ENCODE measurements around the gene GPR22. TPM values are rescaled to one million over a fixed set of nuclear protein-coding genes. Genes with fewer than 3 reads are reported as not detected.

Gene GPR22
- total RNA-seq, 1 experiment from 2014 or later, result not detected

DNA sequence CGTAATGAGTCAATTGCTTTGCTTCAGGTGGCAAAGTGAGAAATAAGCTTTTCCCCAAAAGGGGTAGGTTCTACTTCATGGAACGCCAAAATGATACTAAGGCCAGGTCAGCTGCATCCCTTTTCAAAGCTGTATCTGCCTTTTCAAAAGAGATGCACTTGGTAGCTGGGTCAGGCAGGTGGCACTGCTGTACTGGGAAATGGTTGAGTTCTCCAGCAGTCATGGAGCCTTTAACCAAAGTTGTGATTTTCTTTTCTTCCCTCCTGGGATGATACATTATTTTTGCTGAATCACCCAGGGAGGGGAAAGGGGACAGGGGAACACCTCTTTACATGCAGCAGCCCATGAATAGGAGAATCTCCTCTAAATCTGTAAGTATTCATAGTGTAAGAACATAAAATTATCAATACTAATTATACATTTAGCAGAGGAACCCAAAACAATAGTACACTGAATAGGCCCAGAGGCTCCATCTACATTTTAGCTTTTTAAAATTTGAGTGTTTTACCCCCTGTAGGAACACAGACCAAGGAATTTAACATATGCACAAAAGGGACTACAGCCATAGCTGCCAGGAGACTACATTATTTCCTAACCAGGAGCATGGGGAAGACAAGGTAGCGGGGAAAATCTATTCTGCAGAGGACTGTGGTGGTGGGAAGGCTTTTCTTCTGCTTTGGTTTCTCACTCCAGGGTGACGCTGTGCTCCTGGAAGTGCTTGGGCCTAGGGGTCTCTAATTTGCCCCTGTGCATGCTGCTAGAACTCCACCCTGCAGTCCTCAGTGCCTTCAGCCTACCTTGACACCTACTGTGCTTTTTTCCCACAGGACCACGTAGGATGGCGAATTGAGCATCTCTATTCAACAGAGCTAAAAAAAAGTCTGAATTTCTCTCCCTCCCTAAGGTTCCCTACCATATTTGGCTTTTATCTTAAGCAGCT lies 6.4 kb upstream of the GPR22 start:
- Histone ChIP-seq H3K27ac (no peak overlapping the region), H3K4me1 (no peaks in the 10 kb centered on the region), H3K27me3 (no peaks in the 10 kb centered on the region), H3K9me3 (replicated peaks) (no peaks in the 10 kb centered on the region), H3K36me3 (no peaks in the 10 kb centered on the region), H3K4me3 (no peak overlapping the region)
- peak; percentile 54 to 80 for DNase-seq

DNA sequence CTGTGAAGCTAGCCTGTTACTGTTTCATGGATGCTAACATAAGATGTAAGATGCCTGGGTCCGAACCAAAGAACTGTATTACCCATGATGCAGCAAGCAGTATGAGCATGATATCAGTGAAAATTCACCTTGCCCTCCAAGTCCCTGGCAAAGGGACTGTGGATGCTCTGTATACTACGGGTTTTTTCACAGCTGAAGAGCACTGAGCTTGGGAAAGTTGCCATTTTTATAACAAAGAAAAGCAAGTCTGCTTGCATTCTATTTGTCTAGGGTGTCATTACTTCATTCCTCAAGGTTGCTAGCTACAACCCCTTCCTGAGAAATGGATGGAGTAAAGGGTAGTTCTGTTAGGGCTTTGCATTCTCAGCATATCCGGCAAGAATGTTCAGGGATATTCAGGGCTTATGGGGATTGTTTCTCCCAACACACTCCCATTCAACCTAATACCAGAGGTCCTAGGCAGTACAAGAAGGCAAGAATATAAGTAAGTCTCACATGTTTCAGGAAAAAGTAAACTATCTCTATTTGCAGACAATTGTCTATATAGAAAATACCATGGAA lies 5.1 kb upstream of the GPR22 start:
- no peaks in the 10 kb centered on the region for H3K9me3 ChIP-seq (replicated peaks)
- H3K27ac ChIP-seq, result no peak overlapping the region
- DNase-seq, result no peak
- H3K27me3 ChIP-seq, result no peaks in the 10 kb centered on the region
- no peaks in the 10 kb centered on the region for H3K36me3 ChIP-seq
- H3K4me1 ChIP-seq, result no peaks in the 10 kb centered on the region
- no peak overlapping the region for H3K4me3 ChIP-seq

DNA sequence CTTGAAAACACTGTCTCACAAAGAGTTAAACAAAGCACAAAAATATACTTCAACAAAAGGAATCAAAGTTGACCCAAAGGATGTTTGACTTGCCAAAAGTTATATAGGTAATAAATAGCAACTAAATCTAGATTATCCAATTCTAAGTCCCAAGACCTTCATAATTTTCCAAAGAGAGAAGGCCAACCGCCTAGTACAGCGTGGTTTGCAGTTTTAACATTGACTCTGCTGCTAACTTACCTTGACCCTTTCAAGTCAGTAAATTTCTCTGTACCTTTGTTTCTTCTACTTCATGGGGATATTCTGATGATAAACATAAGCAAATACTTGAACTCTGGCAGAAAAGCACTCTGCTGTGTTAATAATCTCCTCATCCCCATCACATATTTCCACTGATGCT lies 1.9 kb upstream of the GPR22 start:
- no peaks in the 10 kb centered on the region for H3K27me3 ChIP-seq
- no peak overlapping the region for H3K27ac ChIP-seq
- no peaks in the 10 kb centered on the region for H3K4me1 ChIP-seq
- no peaks in the 10 kb centered on the region for H3K36me3 ChIP-seq
- no peak overlapping the region for H3K4me3 ChIP-seq
- H3K9me3 ChIP-seq (replicated peaks), result no peaks in the 10 kb centered on the region
- DNase-seq, result no peak

DNA sequence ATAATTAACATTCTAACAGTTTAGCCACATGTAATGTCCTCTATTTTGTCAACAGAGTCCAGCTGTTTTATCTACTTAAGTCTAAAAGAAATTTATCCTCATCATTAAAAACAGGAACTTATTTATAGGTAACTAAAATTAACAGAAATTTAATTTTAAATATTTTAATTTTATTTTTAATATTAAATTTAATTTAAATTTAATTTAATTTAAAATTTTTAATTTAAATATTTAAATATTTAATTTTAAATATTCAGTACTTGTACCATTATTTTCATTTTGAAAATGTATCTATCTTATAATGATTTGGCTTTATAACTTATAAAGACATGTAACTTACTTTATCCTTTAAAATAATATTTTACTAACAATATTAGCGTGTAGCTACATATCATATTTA lies 1.0 kb upstream of the GPR22 start:
- Histone ChIP-seq H3K27ac (no peak overlapping the region), H3K27me3 (no peaks in the 10 kb centered on the region), H3K36me3 (no peaks in the 10 kb centered on the region), H3K4me3 (no peak overlapping the region), H3K4me1 (no peaks in the 10 kb centered on the region), H3K9me3 (replicated peaks) (no peaks in the 10 kb centered on the region)
- no peak for DNase-seq

DNA sequence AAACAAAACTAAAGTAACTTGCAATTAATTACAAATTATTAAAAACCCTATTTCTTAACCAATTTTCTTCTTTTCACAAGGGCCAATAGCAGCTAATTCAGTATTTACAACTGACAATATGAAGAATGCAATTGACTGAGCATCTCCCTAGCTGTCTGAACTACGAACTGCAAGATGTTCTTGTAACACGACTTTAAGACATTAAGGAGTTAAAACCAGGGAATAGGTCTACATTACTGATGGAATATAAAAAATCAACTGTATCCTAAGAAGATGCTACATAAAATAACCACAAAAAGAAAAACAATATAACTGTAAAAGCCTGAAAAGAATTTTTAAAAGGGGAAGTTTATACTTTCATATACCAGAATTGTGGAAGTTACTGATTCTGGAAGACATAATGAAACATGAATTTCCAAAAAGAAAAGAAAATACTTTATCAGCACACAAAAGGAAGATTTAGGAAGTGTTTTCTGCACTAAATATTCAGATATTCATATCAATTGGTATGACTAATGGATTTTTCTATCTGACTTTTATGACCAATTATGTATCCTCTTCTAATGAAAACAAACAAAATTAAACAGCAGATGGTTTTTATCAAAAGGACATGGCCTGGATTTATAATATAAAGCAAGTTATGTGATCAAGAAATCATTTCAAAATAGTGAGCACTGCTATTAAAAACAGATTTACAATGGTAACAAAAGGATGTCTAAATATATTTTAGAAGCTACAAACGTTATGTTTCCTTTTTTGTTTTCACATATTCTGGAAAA lies 1.6 kb downstream of the GPR22 start:
- DNase-seq, result no peak
- H3K36me3 ChIP-seq, result no peaks in the 10 kb centered on the region
- H3K27me3 ChIP-seq, result no peaks in the 10 kb centered on the region
- H3K4me3 ChIP-seq, result no peak overlapping the region
- no peaks in the 10 kb centered on the region for H3K4me1 ChIP-seq
- H3K27ac ChIP-seq, result no peak overlapping the region
- H3K9me3 ChIP-seq (replicated peaks), result no peaks in the 10 kb centered on the region

DNA sequence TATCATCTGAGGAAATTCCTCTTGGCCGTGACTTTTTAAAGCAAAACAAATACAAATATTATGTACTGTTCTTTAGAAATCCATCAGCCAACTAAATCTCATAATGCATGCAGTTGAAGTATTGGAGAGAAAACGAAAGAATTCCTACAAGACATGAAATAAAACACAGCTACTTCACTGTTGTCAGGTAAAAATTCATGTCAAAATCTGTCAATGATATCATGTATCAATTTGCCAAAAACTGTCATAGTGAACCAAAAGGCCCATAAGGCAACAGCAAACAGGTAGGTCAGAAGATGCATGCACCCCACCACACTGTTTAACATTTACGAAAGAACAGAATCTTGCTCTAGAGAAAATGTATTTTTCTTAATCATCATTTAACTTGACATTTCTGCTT lies 2.3 kb downstream of the GPR22 start:
- H3K9me3 ChIP-seq (replicated peaks), result no peaks in the 10 kb centered on the region
- no peaks in the 10 kb centered on the region for H3K4me1 ChIP-seq
- no peaks in the 10 kb centered on the region for H3K27me3 ChIP-seq
- H3K4me3 ChIP-seq, result no peak overlapping the region
- H3K27ac ChIP-seq, result no peak overlapping the region
- no peak for DNase-seq
- H3K36me3 ChIP-seq, result no peaks in the 10 kb centered on the region

DNA sequence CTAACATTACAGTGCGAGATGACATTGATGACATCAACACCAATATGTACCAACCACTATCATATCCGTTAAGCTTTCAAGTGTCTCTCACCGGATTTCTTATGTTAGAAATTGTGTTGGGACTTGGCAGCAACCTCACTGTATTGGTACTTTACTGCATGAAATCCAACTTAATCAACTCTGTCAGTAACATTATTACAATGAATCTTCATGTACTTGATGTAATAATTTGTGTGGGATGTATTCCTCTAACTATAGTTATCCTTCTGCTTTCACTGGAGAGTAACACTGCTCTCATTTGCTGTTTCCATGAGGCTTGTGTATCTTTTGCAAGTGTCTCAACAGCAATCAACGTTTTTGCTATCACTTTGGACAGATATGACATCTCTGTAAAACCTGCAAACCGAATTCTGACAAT lies 4.3 kb downstream of the GPR22 start:
- no peak for DNase-seq
- Histone ChIP-seq H3K4me3 (no peak overlapping the region), H3K27me3 (no peaks in the 10 kb centered on the region), H3K4me1 (no peaks in the 10 kb centered on the region), H3K9me3 (replicated peaks) (no peaks in the 10 kb centered on the region), H3K36me3 (no peaks in the 10 kb centered on the region), H3K27ac (no peak overlapping the region)

DNA sequence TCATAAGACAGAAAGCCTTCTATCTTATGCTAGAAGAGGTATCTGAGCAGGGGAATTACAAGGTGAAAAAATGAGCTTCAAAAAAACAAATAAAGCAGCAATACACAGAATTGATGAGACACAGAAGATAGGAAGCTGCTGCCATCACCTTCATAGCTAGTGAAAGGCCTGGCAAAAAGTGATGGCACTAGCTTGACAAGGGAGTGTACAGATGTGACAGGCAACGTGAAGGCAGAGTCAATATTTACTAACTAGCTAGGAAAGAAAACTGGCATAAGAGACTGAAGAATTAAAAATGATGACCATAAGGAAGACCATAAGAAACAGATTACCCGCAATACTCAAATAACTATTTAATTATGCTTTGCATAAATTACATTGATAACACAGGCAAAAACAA lies 9.4 kb downstream of the GPR22 start:
- Histone ChIP-seq H3K9me3 (replicated peaks) (no peaks in the 10 kb centered on the region), H3K36me3 (no peaks in the 10 kb centered on the region), H3K4me3 (no peak overlapping the region), H3K4me1 (no peaks in the 10 kb centered on the region), H3K27me3 (no peaks in the 10 kb centered on the region), H3K27ac (no peak overlapping the region)
- no peak for DNase-seq

DNA sequence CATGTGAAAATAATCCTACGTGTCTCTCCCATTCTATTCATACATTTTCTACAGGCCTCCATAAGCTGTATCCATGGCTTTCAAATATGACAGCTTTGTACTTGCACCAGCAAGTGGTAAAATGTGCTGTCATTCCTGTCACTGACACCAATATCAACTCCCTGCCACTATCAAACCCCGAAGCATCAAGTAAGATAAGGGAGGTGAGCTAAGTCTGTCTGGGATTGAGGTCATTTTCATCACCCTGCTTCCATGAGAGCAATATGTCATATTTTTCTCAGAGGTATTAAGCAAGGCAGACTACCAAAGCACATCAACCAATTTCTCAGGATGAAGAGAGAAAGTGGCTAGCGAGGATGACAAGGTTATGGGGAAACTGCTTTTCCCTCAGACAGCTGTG lies 11.1 kb downstream of the GPR22 start:
- no peaks in the 10 kb centered on the region for H3K4me1 ChIP-seq
- no peaks in the 10 kb centered on the region for H3K27me3 ChIP-seq
- H3K27ac ChIP-seq, result no peak overlapping the region
- no peak overlapping the region for H3K4me3 ChIP-seq
- DNase-seq, result no peak
- H3K36me3 ChIP-seq, result no peaks in the 10 kb centered on the region
- no peaks in the 10 kb centered on the region for H3K9me3 ChIP-seq (replicated peaks)

DNA sequence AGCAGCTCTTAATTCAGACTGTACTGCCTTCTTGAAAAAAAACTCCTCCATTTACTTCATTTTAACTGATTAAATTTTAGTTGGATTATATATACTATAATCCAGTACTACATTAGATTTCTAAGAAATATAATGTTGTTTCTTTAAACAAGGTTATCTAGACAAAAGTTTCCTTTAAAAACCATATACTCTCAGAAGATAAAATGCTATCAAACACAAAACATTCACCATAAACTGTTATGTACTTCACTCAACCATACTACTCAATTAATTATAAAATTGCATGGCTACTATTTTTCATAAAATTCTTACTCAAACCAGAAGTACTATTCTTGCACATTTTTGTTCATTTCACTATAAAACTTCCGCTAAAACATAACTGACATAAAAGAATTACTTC lies 12.7 kb downstream of the GPR22 start:
- H3K4me3 ChIP-seq, result no peak overlapping the region
- no peak overlapping the region for H3K27ac ChIP-seq
- H3K27me3 ChIP-seq, result no peaks in the 10 kb centered on the region
- no peaks in the 10 kb centered on the region for H3K9me3 ChIP-seq (replicated peaks)
- H3K4me1 ChIP-seq, result no peaks in the 10 kb centered on the region
- no peaks in the 10 kb centered on the region for H3K36me3 ChIP-seq
- DNase-seq, result no peak

DNA sequence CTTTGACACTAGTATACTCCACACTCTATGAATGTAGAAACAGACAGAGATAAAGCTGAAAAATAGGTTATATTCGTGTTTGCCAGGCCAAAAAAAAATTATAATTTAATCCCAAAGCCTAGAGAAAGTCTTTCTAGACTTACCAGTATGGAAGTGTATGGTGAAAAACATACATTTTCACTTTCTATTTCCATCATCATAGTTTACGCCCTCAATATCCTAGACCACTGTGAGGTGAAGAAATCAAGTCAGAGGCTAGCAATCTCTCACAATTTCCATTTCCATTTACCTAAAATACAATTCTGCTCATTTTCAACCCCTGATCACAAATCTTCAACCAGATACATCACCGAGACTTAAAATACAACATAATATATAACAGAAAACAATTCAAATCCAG lies 16.2 kb downstream of the GPR22 start:
- Histone ChIP-seq H3K27me3 (no peaks in the 10 kb centered on the region), H3K4me3 (no peak overlapping the region), H3K4me1 (no peaks in the 10 kb centered on the region), H3K9me3 (replicated peaks) (no peaks in the 10 kb centered on the region), H3K36me3 (no peaks in the 10 kb centered on the region), H3K27ac (no peak overlapping the region)
- DNase-seq, result no peak

DNA sequence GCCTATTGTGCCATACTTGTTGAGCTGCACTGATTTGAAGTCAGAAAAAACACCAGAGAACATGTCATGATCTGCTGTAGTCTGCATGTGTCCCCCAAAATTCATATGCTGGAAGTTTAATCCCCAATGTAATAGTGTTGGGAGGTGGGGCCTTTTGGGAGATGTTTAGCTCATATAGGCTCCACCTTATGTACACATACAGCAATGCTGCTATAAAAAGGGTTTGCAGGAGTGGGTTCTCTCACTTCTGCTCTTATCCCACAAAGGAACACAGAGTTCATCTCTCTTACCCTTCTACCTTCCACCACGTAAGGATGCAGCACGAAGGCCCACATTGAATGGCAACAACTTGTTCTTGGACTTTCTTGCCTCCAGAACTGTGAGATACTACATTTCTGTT lies 23.0 kb downstream of the GPR22 start:
- Histone ChIP-seq H3K27ac (no peak overlapping the region), H3K4me3 (no peak overlapping the region), H3K27me3 (no peaks in the 10 kb centered on the region), H3K9me3 (replicated peaks) (no peaks in the 10 kb centered on the region; the same call in 1 of the 2 replicates), H3K4me1 (no peaks in the 10 kb centered on the region), H3K36me3 (no peaks in the 10 kb centered on the region)
- no peak for DNase-seq

DNA sequence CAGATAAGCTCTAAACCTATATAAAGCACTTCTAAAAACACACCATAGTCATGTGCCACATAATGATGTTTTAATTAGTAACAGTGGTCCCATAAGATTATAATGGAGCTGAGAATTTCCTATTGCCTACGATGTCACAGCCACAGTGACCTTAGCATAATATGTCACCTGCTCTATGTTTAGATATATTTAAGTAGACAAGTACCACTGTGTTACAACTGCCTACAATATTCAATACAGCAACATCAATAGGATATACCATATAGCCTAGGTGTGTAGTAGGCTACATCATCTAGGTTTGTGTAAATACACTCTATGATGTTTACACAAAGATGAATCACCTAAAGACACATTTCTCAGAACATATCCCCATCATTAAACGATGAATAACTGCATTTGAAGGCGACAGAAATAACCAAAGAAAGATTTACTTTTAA lies 24.5 kb downstream of the GPR22 start:
- no peak overlapping the region for H3K4me3 ChIP-seq
- H3K27me3 ChIP-seq, result no peaks in the 10 kb centered on the region
- H3K27ac ChIP-seq, result no peak overlapping the region
- H3K4me1 ChIP-seq, result no peaks in the 10 kb centered on the region
- no peak for DNase-seq
- no peaks in the 10 kb centered on the region for H3K36me3 ChIP-seq
- H3K9me3 ChIP-seq (replicated peaks), result no peaks in the 10 kb centered on the region; the same call in 1 of the 2 replicates

DNA sequence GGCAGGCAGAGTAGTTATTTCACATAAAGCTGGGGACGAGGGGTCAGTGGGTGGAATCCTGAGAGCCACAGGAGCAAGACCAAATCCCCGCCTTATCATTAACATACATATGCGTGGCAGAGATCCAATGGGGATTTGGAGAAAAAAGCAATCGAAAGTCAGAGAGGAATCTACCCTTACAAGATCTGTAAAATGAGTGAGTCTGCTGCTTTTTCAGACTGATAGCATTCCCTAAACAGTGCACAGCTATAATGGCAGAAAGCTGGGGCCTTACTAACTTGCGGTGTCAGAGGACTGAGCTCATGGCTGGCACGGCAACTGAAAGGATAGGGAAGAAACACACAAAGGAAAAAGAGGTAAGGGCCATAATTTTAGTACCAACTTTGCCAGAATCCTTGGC lies 25.0 kb downstream of the GPR22 start:
- Histone ChIP-seq H3K4me1 (no peaks in the 10 kb centered on the region), H3K36me3 (no peaks in the 10 kb centered on the region), H3K4me3 (no peak overlapping the region), H3K27me3 (no peaks in the 10 kb centered on the region), H3K27ac (no peak overlapping the region), H3K9me3 (replicated peaks) (no peaks in the 10 kb centered on the region; the same call in 1 of the 2 replicates)
- DNase-seq, result no peak

DNA sequence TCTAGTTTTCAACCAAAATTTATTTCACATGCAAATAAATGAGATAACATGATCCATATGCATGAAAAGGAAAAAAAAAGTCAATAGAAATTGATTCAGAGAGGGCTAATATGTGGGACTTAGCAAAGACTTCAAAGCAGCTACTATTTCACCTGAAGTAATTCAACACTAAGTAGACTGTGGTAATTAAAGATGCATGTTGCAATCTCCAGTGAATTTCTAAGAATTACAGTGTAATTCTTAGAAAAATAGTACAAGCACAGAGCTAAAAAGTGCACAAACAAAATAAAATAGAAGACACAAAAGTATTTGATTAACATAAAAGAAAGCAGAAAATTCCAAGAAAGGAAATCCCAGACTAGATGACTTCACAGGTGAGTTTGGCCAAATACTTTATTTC lies 25.7 kb downstream of the GPR22 start:
- no peak overlapping the region for H3K27ac ChIP-seq
- H3K36me3 ChIP-seq, result no peaks in the 10 kb centered on the region
- H3K27me3 ChIP-seq, result no peaks in the 10 kb centered on the region
- H3K9me3 ChIP-seq (replicated peaks), result no peaks in the 10 kb centered on the region; the same call in 1 of the 2 replicates
- DNase-seq, result no peak
- H3K4me3 ChIP-seq, result no peak overlapping the region
- H3K4me1 ChIP-seq, result no peaks in the 10 kb centered on the region
